Measurements from ENCODE around the gene MKNK2.

DNA sequence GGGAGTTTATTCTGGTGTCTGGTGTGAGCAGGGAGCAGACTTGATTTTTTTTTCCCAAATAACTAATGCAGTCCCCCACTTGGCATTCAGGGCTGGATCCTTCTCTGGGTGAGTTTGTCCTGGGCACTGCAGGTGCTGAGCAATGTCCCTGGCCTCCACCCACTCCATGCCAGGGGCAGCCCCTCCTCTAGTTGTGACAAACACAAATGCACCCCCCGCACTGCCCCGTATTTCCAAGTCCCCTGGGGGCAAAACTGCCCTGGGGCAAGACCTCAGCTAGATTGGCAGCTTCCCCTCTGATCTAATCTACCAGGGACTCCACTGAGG, 38.6 kb upstream of the MKNK2 start:
- TF ChIP-seq POLR2A (IDR thresholded peaks at IDR 0.05) (no peak), POLR2AphosphoS5 (IDR thresholded peaks at IDR 0.05) (no peak)
